GM12873 (cell line): ENCODE results near the gene ERO1B.

ENCODE experiments used
- CTCF ChIP-seq: IDR thresholded peaks from 2 replicates; pipeline ENCODE4 v1.5.1; 2012; ENCODE audit warnings: low read depth, mild to moderate bottlenecking, moderate library complexity, low read length, control low read depth; ENCODE audit not compliant: insufficient read depth; ENCODE audit errors: missing control alignments

ERO1B gene

DNA sequence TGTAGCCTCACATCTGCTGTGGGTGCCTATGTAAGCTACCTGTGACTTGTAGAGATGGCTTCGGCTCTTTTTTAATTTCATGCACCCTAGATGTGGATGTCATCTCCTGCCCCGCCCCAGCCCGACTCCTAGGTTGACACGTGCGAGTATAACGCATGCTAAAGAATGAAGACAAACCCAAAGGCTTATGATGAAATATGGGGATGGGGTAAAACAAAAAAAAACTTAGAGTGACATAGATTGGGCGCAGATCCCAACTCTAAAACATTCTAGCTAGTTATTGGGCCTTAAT is 613 bp upstream of the ERO1B start:
- no peak for TF ChIP-seq CTCF

DNA sequence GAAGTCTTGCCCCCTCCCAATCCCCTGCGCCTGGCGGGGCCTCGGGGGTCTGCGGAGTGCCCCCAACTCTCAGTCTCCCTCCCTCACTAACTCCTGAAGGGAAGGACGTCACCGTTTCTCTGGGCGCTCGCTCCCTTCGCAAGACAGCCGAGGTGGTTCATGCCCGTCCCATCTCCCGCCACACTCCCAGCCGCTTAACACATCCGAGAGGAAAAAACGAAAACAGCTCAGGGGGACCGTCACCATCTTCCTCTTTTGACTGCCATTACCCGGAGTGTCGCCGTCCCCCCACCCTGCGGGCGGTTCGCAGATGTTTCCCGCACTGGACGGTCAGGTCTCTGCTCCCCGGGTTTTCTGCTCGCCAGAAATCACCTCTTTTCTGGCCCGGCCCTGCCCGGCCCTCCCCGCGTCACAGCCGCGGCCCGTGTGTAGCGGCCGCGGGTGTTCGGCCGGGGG is 532 bp downstream of the ERO1B start:
- no peak for TF ChIP-seq CTCF

- no peak for TF ChIP-seq CTCF
Observed at GRCh38 chr1:236280438-236281197, 1.1 kb downstream of the ERO1B start.

DNA sequence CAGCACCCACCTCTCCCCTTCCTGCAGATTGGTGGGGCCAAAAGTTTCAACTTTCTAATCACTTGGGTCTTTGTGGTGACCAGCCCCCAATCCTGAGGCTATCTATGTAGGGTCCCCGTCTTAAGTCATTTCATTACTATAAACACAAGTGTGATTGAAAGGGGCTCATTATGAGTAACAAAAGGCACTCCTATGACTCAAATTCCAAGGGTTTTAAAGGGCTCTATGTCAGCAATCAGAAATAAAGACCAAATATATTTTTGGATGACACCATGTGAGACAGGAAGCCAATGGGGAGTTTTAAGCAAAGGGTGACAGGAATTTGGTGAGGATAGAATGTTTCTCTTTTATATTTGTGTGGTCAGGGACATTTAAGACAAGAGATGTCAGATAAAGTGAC is 6.2 kb downstream of the ERO1B start:
- no peak for TF ChIP-seq CTCF

DNA sequence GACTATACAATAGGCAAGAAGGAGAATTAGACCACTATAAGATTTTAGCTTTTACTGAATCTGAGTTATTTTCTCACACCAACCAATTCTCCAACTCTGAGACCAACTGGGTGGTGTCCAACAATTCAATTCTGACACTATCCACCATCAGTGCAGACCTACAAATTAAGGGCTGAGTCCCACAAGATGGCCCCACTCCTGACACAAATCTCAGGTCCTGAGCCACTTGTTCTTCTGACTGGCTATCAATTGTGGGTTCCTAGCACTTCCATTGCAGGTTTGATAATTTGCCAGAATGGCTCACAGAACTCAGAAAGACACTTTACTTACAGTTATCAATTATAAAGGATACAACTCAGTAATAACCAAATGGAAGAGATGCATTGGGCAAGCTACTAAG is 6.7 kb downstream of the ERO1B start:
- no peak for TF ChIP-seq CTCF

- no peak for TF ChIP-seq CTCF
Observed at GRCh38 chr1:236273358-236273757, 8.4 kb downstream of the ERO1B start.

- no peak for TF ChIP-seq CTCF
Observed at GRCh38 chr1:236269439-236269838, 12.3 kb downstream of the ERO1B start.

- TF ChIP-seq CTCF = no peak
Observed at GRCh38 chr1:236261898-236262297, 19.9 kb downstream of the ERO1B start.
